ENCODE data around the gene SLA2.
"Not testable (repeated sequence)": the region's sequence is repeated elsewhere in the genome, so short reads cannot be mapped to it uniquely, and the experiment has no call there.

Gene SLA2

GRCh38 chr20:36645998-36646397, at the start of gene SLA2:
Gene SLA2, minus strand, starts transcription at chr20:36646196. Its CDS starts 4,861 bp downstream, at chr20:36641335.
- no peak for DNase-seq (ENCODE audit: low read depth, low spot score)

DNA sequence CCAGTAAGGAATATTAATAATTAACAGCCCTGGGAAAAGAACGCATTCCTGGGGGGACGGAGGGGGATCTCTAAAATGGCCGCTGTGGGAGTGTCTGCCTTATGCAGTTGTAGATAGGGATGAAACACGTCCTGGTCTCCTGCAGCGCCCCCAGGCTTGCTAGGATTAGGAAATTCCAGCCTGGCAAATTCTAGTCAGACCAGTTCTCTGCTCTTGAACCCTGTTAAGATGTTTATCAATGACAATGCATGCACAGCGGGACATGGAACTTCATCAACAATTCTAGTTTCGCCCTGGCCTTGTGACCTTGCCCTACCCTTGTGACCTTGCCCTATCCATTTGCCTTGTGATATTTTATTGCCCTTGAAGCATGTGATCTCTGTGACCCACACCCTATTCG, 49.5 kb upstream of the SLA2 start:
- not testable (repeated sequence) for DNase-seq (ENCODE audit: low read depth, low spot score)

GRCh38 chr20:36688630-36689029, 42.6 kb upstream of the SLA2 start:
- DNase-seq (ENCODE audit: low read depth, low spot score): no peak

DNA sequence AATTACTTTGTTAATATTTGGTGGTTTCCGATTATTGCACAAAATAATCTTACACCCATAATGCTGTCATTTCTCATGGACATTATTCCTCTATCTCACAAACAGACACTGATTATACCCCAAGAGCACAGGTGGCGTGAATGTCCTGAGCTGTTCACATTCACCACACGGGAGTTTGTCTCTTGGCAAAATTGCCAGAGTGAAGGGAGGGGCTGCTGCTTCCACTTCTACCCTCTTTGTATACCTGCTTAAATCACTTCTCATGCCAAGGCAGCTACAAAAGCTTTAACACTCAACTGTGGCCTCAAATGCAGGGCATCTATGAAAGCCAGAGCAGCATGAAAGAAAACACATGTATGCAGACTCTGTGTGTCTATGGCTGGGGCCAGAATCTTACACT, 41.9 kb upstream of the SLA2 start:
- no peak for DNase-seq (ENCODE audit: low read depth, low spot score)

GRCh38 chr20:36686944-36687343, 40.9 kb upstream of the SLA2 start:
- no peak for DNase-seq (ENCODE audit: low read depth, low spot score)

DNA sequence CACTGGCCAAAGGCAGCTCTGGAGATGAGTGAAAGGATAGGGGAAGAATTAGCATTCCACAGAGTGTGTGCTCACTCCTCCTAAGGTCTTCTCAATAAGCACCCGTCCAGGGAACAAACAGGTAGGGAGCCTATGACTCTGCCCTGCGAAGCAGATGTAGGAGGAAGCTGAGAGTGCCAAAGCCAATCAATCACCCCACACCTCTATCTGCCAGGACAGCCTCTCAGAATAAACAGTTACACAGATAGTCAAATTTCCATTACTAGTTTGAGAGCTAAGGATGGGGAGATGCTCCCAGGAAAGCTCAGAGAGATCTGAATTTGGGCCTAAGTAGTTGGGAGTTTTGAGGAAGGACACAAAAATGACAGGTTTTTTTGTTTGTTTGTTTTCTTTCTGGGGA, 40.5 kb upstream of the SLA2 start:
- DNase-seq (ENCODE audit: low read depth, low spot score): no peak

DNA sequence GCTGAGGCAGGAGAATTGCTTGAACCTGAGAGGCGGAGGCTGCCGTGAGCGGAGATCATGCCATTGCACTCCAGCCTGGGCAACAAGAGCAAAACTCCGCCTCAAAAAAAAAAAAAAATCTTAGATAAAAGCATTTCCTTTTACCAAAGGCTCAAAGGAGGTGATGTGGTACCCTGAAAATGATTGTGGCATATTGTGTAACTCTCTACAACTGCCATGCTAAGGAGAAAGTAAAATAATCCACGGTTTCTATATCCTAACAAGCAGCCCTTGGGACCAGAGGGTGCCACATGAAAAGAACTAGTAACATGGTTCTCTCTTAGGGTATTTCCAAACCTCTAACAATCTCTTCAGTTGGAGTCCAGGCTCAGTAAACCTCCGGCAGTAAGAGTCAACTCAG, 38.8 kb upstream of the SLA2 start:
- no peak for DNase-seq (ENCODE audit: low read depth, low spot score)

GRCh38 chr20:36682311-36682710, 36.3 kb upstream of the SLA2 start:
- no peak for DNase-seq (ENCODE audit: low read depth, low spot score)

DNA sequence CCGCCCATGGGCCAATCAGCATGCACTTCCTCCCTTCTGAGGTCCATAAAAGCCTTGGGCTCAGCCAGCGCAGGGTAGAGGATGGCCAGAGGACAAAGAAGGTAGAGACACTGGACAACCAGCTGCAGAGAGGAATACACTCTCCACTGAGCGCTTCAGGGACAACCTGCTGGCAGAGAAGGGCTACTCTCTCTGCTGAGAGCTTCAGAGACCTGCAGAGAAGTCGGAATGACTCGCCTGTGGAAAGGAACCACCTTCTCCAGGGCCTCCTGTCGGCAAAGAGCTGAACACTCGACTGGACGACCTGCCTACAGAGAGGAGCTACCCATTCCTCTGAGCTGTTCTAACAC, 31.4 kb upstream of the SLA2 start:
- DNase-seq (ENCODE audit: low read depth, low spot score): no peak

GRCh38 chr20:36676701-36677421, 30.9 kb upstream of the SLA2 start:
- DNase-seq (ENCODE audit: low read depth, low spot score): no peak

- DNase-seq (ENCODE audit: low read depth, low spot score): not testable (repeated sequence)
Measured at GRCh38 chr20:36675545-36675944, 29.5 kb upstream of the SLA2 start.

- DNase-seq (ENCODE audit: low read depth, low spot score): no peak
Measured at GRCh38 chr20:36672991-36673390, 27.0 kb upstream of the SLA2 start.

- DNase-seq (ENCODE audit: low read depth, low spot score): no peak
Measured at GRCh38 chr20:36670665-36671357, 24.8 kb upstream of the SLA2 start.

DNA sequence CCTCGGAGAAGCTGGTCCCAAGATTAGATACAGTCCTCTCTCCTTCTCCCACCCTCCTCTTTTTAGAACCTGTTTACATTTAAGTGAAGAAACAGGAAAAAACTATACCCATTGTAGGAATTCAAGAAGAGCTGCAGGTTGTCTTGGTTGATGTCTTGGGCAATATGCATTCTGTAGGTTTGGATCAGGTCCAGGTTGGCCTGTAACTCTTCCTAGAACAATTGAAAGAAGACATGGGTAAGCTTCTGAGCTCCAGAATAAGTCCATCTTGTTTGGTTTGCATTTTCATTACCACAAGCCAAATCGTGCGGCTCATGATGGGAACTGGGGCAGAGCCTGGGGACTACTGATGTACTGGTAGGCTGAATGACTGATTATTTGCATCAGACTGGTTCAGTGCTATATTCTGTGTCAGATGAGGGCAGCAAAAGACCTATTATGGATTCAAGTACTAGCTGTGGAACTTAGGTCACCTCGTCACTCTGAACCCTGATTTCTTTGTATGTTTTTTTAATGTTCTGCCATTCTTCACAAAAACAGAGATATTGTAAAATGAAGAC, 20.3 kb upstream of the SLA2 start:
- peak; percentile 16 for DNase-seq (ENCODE audit: low read depth, low spot score)

DNA sequence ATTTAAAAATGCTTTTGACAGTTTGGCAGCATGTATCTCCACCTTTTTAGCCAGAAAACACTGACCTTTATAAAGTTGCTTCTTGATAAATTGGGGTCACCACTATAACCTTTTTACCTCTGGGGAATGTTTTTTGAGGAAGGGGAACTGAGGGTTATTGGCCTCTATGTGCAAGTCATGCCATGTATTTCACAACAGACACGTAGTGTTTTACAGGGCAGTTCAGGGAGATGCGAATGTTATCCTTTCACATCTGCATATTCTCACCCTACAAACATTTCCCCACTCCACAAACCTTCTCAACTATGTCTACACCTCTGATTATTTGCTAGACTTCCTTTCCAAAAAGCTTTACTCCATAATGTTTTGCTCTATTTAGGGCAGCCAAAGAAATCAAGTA, 17.0 kb upstream of the SLA2 start:
- no peak for DNase-seq (ENCODE audit: low read depth, low spot score)

DNA sequence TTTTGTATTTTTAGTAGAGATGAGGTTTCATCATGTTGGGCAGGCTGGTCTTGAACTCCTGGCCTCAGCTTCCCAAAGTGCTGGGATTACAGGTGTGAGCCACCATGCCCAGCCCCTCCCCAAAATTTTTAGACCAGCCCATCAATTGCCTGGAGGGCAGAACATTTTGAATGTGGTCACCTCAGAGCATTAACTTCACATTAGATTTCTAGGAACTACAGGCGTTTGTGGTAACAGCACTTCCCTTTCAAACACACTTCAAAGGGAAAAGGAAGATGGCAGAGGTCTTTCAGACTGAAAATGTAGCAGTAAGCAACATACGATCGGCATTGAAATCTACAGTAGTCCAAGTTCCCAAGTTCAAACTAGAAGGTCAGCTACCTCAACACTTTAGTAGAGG, 12.3 kb upstream of the SLA2 start:
- DNase-seq (ENCODE audit: low read depth, low spot score): no peak

- DNase-seq (ENCODE audit: low read depth, low spot score): no peak
Measured at GRCh38 chr20:36656733-36657132, 10.7 kb upstream of the SLA2 start.

DNA sequence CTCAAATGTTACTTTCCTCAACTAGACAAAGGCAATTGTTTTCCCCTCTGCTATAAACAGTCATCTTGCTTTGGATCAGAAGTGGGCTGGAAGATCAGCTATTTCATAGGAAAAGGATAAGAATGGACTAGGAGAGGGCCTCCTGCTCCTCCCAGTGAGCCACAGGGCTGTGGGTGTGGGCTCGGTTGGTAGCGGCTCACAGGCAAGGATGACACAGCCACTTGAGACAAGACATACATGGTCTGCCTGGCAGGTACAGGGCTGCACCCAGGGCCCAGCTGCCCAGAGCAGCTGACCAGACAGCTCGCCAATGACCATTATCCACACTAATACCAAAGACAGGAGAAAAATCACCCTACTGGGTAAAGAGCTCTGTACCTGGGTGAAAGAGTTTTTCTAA, 9.0 kb upstream of the SLA2 start:
- DNase-seq (ENCODE audit: low read depth, low spot score): no peak

- no peak for DNase-seq (ENCODE audit: low read depth, low spot score)
Measured at GRCh38 chr20:36654506-36654905, 8.5 kb upstream of the SLA2 start.

DNA sequence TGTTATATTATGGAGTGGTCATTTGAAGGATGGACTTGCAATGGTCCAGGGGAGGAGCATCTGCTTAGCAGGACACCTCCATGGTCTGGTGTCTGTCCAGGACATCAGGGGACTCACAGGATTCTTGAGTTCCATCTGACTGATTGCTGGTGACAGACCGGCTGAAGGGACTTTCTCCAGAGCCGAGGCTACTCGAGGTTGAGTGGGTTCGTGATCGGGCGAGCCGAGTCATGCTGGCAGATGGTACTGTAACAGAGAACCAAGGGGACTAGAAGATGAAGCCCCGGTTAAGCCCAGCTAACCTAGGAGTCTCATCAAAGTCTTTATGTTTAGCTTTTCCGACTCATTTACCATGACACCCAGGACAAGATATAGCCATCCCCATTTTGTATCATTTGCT, 7.5 kb upstream of the SLA2 start:
- DNase-seq (ENCODE audit: low read depth, low spot score): no peak

DNA sequence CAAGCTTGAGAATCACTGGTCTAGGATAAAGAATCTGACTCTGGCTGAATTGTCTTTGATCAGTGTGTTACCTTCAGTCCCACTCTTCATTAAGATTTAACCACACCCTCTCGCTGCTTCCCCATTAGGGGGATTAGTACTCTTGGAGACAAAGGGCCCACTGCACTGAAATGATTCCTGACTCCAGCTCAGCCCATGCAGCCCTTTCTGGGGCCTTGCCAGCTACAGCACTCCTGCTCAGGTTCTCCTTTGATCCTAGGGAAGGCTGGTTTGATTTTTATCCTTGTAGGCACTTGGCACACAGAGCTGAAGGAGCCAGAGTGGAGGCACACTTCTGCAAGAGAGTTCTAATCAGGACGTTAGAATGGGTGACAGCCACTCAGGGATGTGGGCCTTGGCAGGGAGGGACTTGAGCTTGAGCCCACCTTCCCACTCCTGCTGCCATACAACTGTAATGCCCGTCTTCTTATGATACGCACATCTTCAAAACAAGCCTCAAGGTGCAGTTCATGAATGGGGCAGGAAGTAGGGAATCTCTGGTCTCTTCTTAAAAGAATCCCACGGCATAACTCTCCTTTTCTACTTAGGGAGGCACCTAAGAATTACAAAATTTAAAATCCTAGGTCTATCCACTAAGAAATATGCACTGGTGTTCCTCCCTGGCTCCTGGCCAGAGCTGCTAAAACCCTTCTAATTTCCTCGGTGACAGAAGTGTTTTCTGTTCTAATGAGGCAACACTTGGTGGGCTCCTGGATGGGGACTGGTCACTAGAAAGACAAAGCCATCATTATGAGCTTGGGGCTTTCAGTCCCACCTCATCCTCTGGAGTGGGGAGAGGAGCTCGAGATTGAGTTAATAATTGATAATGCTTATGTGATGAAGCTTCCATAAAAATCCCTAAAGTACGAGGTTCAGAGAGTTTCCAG, 1.5 kb upstream of the SLA2 start:
- DNase-seq (ENCODE audit: low read depth, low spot score): no peak

DNA sequence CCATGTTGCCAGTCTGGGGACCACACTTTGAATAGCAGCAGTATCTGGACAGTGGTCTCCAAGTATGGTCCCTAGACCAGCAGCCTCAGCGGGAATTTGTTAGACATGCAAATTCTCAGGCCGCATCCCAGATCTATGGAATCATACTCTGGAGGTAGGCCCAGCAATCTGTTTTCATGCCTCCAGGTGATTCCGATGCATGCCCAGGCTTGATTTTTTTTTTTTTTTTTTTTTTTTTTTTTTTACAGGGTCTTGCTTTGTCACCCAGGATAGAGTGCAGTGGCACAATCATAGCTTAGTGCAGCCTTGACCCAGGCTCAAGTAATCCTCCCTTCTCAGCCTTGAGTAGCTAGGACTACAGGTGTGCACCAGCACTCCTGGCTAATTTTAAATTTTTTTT, 682 bp upstream of the SLA2 start:
- no peak for DNase-seq (ENCODE audit: low read depth, low spot score)
